ENCODE measurements around the gene AREG. TPM values are rescaled to one million over a fixed set of nuclear protein-coding genes. Genes with fewer than 3 reads are reported as not detected.

Gene AREG
- polyA plus RNA-seq, 1 donor = 4.6 TPM

- H3K4me3 ChIP-seq (ENCODE audit: low read length) = no peak overlapping the region
- DNase-seq = no peak
- H3K4me1 ChIP-seq (ENCODE audit: control insufficient read depth, insufficient read depth, low read length) = no peaks in the 10 kb centered on the region
- no peaks in the 10 kb centered on the region for H3K27me3 ChIP-seq (ENCODE audit: control insufficient read depth, insufficient read depth, low read length)
- H3K27ac ChIP-seq (ENCODE audit: low read length) = no peak overlapping the region
- no peaks in the 10 kb centered on the region for H3K36me3 ChIP-seq (ENCODE audit: control insufficient read depth, insufficient read depth, low read length)
- peaks cover 3% of the 10 kb centered on the region for H3K9me3 ChIP-seq (ENCODE audit: control insufficient read depth, low read depth, low read length)
Measured at GRCh38 chr4:74460833-74461232, 15.9 kb downstream of the AREG start.

- no peaks in the 10 kb centered on the region for H3K4me1 ChIP-seq (ENCODE audit: control insufficient read depth, insufficient read depth, low read length)
Measured at GRCh38 chr4:74463123-74463522, 18.2 kb downstream of the AREG start.

GRCh38 chr4:74464291-74464690 is 19.4 kb downstream of the AREG start:
- peaks cover 3% of the 10 kb centered on the region for H3K9me3 ChIP-seq (ENCODE audit: control insufficient read depth, low read depth, low read length)
- no peaks in the 10 kb centered on the region for H3K27me3 ChIP-seq (ENCODE audit: control insufficient read depth, insufficient read depth, low read length)
- H3K4me3 ChIP-seq (ENCODE audit: low read length) = no peak overlapping the region
- DNase-seq = no peak
- no peaks in the 10 kb centered on the region for H3K36me3 ChIP-seq (ENCODE audit: control insufficient read depth, insufficient read depth, low read length)
- H3K27ac ChIP-seq (ENCODE audit: low read length) = no peak overlapping the region
- H3K4me1 ChIP-seq (ENCODE audit: control insufficient read depth, insufficient read depth, low read length) = no peaks in the 10 kb centered on the region

More at GRCh38 chr4:74463123-74463522, 18.2 kb downstream of the AREG start:
- Histone ChIP-seq H3K4me3 (ENCODE audit: low read length) (no peak overlapping the region), H3K36me3 (ENCODE audit: control insufficient read depth, insufficient read depth, low read length) (no peaks in the 10 kb centered on the region), H3K27ac (ENCODE audit: low read length) (no peak overlapping the region), H3K27me3 (ENCODE audit: control insufficient read depth, insufficient read depth, low read length) (no peaks in the 10 kb centered on the region), H3K9me3 (ENCODE audit: control insufficient read depth, low read depth, low read length) (peaks cover 3% of the 10 kb centered on the region)
- no peak for DNase-seq
- 90% methylated on average over 1 of the region's 1 CpG for WGBS (ENCODE audit: insufficient coverage, low lambda C conversion rate)

GRCh38 chr4:74466242-74466641 is 21.3 kb downstream of the AREG start:
- Histone ChIP-seq H3K4me1 (ENCODE audit: control insufficient read depth, insufficient read depth, low read length) (no peaks in the 10 kb centered on the region), H3K9me3 (ENCODE audit: control insufficient read depth, low read depth, low read length) (no peaks in the 10 kb centered on the region), H3K4me3 (ENCODE audit: low read length) (no peak overlapping the region), H3K27ac (ENCODE audit: low read length) (no peak overlapping the region), H3K36me3 (ENCODE audit: control insufficient read depth, insufficient read depth, low read length) (no peaks in the 10 kb centered on the region), H3K27me3 (ENCODE audit: control insufficient read depth, insufficient read depth, low read length) (no peaks in the 10 kb centered on the region)
- no CpG with 5 or more reads among the region's 1 CpG for WGBS (ENCODE audit: insufficient coverage, low lambda C conversion rate)
- DNase-seq = no peak

GRCh38 chr4:74471264-74471663 is 26.3 kb downstream of the AREG start:
- Histone ChIP-seq H3K4me3 (ENCODE audit: low read length) (no peak overlapping the region), H3K27me3 (ENCODE audit: control insufficient read depth, insufficient read depth, low read length) (no peaks in the 10 kb centered on the region), H3K27ac (ENCODE audit: low read length) (no peak overlapping the region), H3K36me3 (ENCODE audit: control insufficient read depth, insufficient read depth, low read length) (no peaks in the 10 kb centered on the region), H3K9me3 (ENCODE audit: control insufficient read depth, low read depth, low read length) (no peaks in the 10 kb centered on the region), H3K4me1 (ENCODE audit: control insufficient read depth, insufficient read depth, low read length) (no peaks in the 10 kb centered on the region)
- DNase-seq = no peak
- WGBS (ENCODE audit: insufficient coverage, low lambda C conversion rate) = no CpG with 5 or more reads among the region's 1 CpG

- no peaks in the 10 kb centered on the region for H3K27me3 ChIP-seq (ENCODE audit: control insufficient read depth, insufficient read depth, low read length)
- 90% methylated on average over 2 of the region's 5 CpGs for WGBS (ENCODE audit: insufficient coverage, low lambda C conversion rate)
- no peak for DNase-seq
- H3K4me3 ChIP-seq (ENCODE audit: low read length) = no peak overlapping the region
- H3K36me3 ChIP-seq (ENCODE audit: control insufficient read depth, insufficient read depth, low read length) = no peaks in the 10 kb centered on the region
- H3K9me3 ChIP-seq (ENCODE audit: control insufficient read depth, low read depth, low read length) = no peaks in the 10 kb centered on the region
- no peaks in the 10 kb centered on the region for H3K4me1 ChIP-seq (ENCODE audit: control insufficient read depth, insufficient read depth, low read length)
- H3K27ac ChIP-seq (ENCODE audit: low read length) = no peak overlapping the region
Measured at GRCh38 chr4:74473155-74473811, 28.3 kb downstream of the AREG start.

GRCh38 chr4:74474345-74475090 is 29.6 kb downstream of the AREG start:
- H3K4me1 ChIP-seq (ENCODE audit: control insufficient read depth, insufficient read depth, low read length) = no peaks in the 10 kb centered on the region
- DNase-seq = no peak
- H3K4me3 ChIP-seq (ENCODE audit: low read length) = no peak overlapping the region
- no peaks in the 10 kb centered on the region for H3K36me3 ChIP-seq (ENCODE audit: control insufficient read depth, insufficient read depth, low read length)
- H3K27me3 ChIP-seq (ENCODE audit: control insufficient read depth, insufficient read depth, low read length) = no peaks in the 10 kb centered on the region
- H3K27ac ChIP-seq (ENCODE audit: low read length) = no peak overlapping the region
- no peaks in the 10 kb centered on the region for H3K9me3 ChIP-seq (ENCODE audit: control insufficient read depth, low read depth, low read length)
- 25% methylated on average over 1 of the region's 4 CpGs for WGBS (ENCODE audit: insufficient coverage, low lambda C conversion rate)

GRCh38 chr4:74475091-74475800 is 30.3 kb downstream of the AREG start:
- Histone ChIP-seq H3K27ac (ENCODE audit: low read length) (no peak overlapping the region), H3K27me3 (ENCODE audit: control insufficient read depth, insufficient read depth, low read length) (no peaks in the 10 kb centered on the region), H3K36me3 (ENCODE audit: control insufficient read depth, insufficient read depth, low read length) (no peaks in the 10 kb centered on the region), H3K4me3 (ENCODE audit: low read length) (no peak overlapping the region), H3K4me1 (ENCODE audit: control insufficient read depth, insufficient read depth, low read length) (no peaks in the 10 kb centered on the region), H3K9me3 (ENCODE audit: control insufficient read depth, low read depth, low read length) (no peaks in the 10 kb centered on the region)
- 67% methylated on average over 1 of the region's 2 CpGs for WGBS (ENCODE audit: insufficient coverage, low lambda C conversion rate)
- DNase-seq = no peak

GRCh38 chr4:74475946-74476345 is 31.0 kb downstream of the AREG start:
- Histone ChIP-seq H3K4me1 (ENCODE audit: control insufficient read depth, insufficient read depth, low read length) (no peaks in the 10 kb centered on the region), H3K4me3 (ENCODE audit: low read length) (no peak overlapping the region), H3K27me3 (ENCODE audit: control insufficient read depth, insufficient read depth, low read length) (no peaks in the 10 kb centered on the region), H3K27ac (ENCODE audit: low read length) (no peak overlapping the region), H3K36me3 (ENCODE audit: control insufficient read depth, insufficient read depth, low read length) (no peaks in the 10 kb centered on the region), H3K9me3 (ENCODE audit: control insufficient read depth, low read depth, low read length) (no peaks in the 10 kb centered on the region)
- no peak for DNase-seq
- 87% methylated on average over 3 of the region's 3 CpGs for WGBS (ENCODE audit: insufficient coverage, low lambda C conversion rate)

- DNase-seq = no peak
- Histone ChIP-seq H3K4me3 (ENCODE audit: low read length) (no peak overlapping the region), H3K36me3 (ENCODE audit: control insufficient read depth, insufficient read depth, low read length) (no peaks in the 10 kb centered on the region), H3K9me3 (ENCODE audit: control insufficient read depth, low read depth, low read length) (no peaks in the 10 kb centered on the region), H3K4me1 (ENCODE audit: control insufficient read depth, insufficient read depth, low read length) (no peaks in the 10 kb centered on the region), H3K27me3 (ENCODE audit: control insufficient read depth, insufficient read depth, low read length) (no peaks in the 10 kb centered on the region), H3K27ac (ENCODE audit: low read length) (no peak overlapping the region)
- WGBS (ENCODE audit: insufficient coverage, low lambda C conversion rate) = no CpG with 5 or more reads among the region's 1 CpG
Measured at GRCh38 chr4:74479009-74479408, 34.1 kb downstream of the AREG start.
